Transverse colon (tissue), 4 donors: ENCODE data around the gene RABIF. TPM values are rescaled to one million over a fixed set of nuclear protein-coding genes. Genes with fewer than 3 reads are reported as not detected.
"Not testable (repeated sequence)": the region's sequence is repeated elsewhere in the genome, so short reads cannot be mapped to it uniquely, and the experiment has no call there.

Source experiments
- DNase-seq: peaks from one replicate; pipeline ENCODE4 v3.0.0-alpha.2; 2019
- H3K27ac ChIP-seq, 4 donors: fragments of 200-600 bp; sonication (generic); 2 replicates each; pipeline ENCODE4 v1.5.1; 2016 to 2018; ENCODE audit warnings: inconsistent platforms in 4 of 4
- H3K27me3 ChIP-seq: fragments of 200-600 bp; sonication (generic); 2 replicates; pipeline ENCODE4 v1.5.1; 2017; ENCODE audit warnings: inconsistent platforms
- H3K36me3 ChIP-seq, 4 donors: fragments of 200-600 bp; sonication (generic); 2 replicates each; pipeline ENCODE4 v1.5.1; 2017 to 2019; ENCODE audit warnings: inconsistent platforms in 4 of 4
- H3K4me1 ChIP-seq, 4 donors: fragments of 200-600 bp; sonication (generic); 2 replicates each; pipeline ENCODE4 v1.5.1; 2017 to 2020; ENCODE audit warnings: inconsistent platforms in 4 of 4
- H3K4me3 ChIP-seq, 4 donors: fragments of 200-600 bp; sonication (generic); 1 replicate in 1 of 4; 2 replicates in 3 of 4; pipeline versions ENCODE4 v1.5.1 to v1.6.1; 2017 to 2019; ENCODE audit warnings: inconsistent platforms in 4 of 4
- H3K9me3 ChIP-seq, 2 donors: fragments of 200-600 bp; sonication (generic); 2 replicates each; pipeline ENCODE4 v1.5.1; 2017 to 2019; ENCODE audit warnings: inconsistent platforms in 2 of 2
- EP300 ChIP-seq: sonication (generic); formaldehyde crosslinking; IDR thresholded peaks from one replicate; pipeline ENCODE4 v1.6.1; 2017; ENCODE audit warnings: antibody characterized with exemption, low read depth
- POLR2A ChIP-seq: fragments of 450-650 bp; IDR thresholded peaks from one replicate; pipeline ENCODE4 v1.6.1; 2016; ENCODE audit warnings: antibody characterized with exemption, mild to moderate bottlenecking, moderate library complexity
- POLR2AphosphoS5 ChIP-seq, 3 donors: sonication (generic); formaldehyde crosslinking; IDR thresholded peaks; one replicate each; pipeline ENCODE4 v1.6.1; 2016; ENCODE audit warnings: antibody characterized with exemption in 3 of 3
- WGBS, 2 donors: methylation state at CpG; one replicate each; pipeline ENCODE4 v1.1.5; 2018; ENCODE audit warnings: low coverage in 1 of 2; 5-methylcytosine and 5-hydroxymethylcytosine counted together
- in situ Hi-C, 4 donors: fragments of 200-750 bp; cut with MboI; loops; one replicate each; pipeline versions ENCODE4 v1.15.0 to v1.15.1; 2017; ENCODE audit warnings: low sequenced_read_pairs in 3 of 4, low pct_ligation_motif_present in 1 of 4, low pct_unique_long_range_greater_than_20kb in 1 of 4
- intact Hi-C: fragments of 100-400 bp; cut with DNase I; formaldehyde crosslinking; loops from one replicate; pipeline ENCODE4 v1.15.1; 2023; ENCODE audit warnings: low total_unique reads
- total RNA-seq, 4 donors: library from RNA; depleted of rRNA; stranded (reverse); fragments of >200 nt; gene quantifications; one replicate each; pipeline ENCODE4 v1.1.0, GENCODE V29; 2016
- TF ChIP-seq, protein P1 (sequence below), 5 experiments: fragments of 200-600 bp in 3 of 5; fragments of 450-650 bp in 2 of 5; sonication (generic) in 3 of 5; IDR thresholded peaks; 1 replicate in 2 of 5; 2 replicates in 3 of 5; pipeline ENCODE4 v1.5.1; 2016 to 2017; ENCODE audit warnings: antibody characterized with exemption in 5 of 5, inconsistent platforms in 3 of 5, mild to moderate bottlenecking in 2 of 5, moderate library complexity in 1 of 5

Gene RABIF
- 10 to 100 TPM in 1 of 4 donors, 1 to 10 TPM in 2, under 1 TPM in 1; 0.75 to 10.9 (median 4.9) TPM for total RNA-seq

GRCh38 chr1:202888531-202889360, at the start of gene RABIF:
Gene RABIF (minus strand): TSS chr1:202889149. CDS start chr1:202889098, 51 bp downstream.
- Histone ChIP-seq H3K36me3 (peaks cover 0 to 21% (median 7%) of the 10 kb centered on the region in 4 donors), H3K4me1 (peaks cover 7 to 19% (median 13%) of the 10 kb centered on the region in 4 donors), H3K9me3 (no peaks in the 10 kb centered on the region), H3K27me3 (no peaks in the 10 kb centered on the region), H3K27ac (peak within 1 kb of the TSS; percentile 95 to 99 (median 97)), H3K4me3 (peak within 1 kb of the TSS; percentile 65 to 90 (median 82))
- TF ChIP-seq EP300 = no peak
- peak; percentile 97 for TF ChIP-seq POLR2A
- TF ChIP-seq POLR2AphosphoS5 (IDR thresholded peaks at IDR 0.05) = peak; percentile 82 to 98 (median 97)
- TF ChIP-seq, protein P1, sequence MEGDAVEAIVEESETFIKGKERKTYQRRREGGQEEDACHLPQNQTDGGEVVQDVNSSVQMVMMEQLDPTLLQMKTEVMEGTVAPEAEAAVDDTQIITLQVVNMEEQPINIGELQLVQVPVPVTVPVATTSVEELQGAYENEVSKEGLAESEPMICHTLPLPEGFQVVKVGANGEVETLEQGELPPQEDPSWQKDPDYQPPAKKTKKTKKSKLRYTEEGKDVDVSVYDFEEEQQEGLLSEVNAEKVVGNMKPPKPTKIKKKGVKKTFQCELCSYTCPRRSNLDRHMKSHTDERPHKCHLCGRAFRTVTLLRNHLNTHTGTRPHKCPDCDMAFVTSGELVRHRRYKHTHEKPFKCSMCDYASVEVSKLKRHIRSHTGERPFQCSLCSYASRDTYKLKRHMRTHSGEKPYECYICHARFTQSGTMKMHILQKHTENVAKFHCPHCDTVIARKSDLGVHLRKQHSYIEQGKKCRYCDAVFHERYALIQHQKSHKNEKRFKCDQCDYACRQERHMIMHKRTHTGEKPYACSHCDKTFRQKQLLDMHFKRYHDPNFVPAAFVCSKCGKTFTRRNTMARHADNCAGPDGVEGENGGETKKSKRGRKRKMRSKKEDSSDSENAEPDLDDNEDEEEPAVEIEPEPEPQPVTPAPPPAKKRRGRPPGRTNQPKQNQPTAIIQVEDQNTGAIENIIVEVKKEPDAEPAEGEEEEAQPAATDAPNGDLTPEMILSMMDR (IDR thresholded peaks at IDR 0.05) = peak in 1 of 5 experiments; percentile 24
- intact Hi-C loops = no loop called here
- 0% methylated on average over 36 of the region's 84 CpGs; no CpG with 5 or more reads in 1 of the 2 donors for WGBS, 2 donors
- DNase-seq = peak; percentile 98
- in situ Hi-C loops = no loop called here

DNA sequence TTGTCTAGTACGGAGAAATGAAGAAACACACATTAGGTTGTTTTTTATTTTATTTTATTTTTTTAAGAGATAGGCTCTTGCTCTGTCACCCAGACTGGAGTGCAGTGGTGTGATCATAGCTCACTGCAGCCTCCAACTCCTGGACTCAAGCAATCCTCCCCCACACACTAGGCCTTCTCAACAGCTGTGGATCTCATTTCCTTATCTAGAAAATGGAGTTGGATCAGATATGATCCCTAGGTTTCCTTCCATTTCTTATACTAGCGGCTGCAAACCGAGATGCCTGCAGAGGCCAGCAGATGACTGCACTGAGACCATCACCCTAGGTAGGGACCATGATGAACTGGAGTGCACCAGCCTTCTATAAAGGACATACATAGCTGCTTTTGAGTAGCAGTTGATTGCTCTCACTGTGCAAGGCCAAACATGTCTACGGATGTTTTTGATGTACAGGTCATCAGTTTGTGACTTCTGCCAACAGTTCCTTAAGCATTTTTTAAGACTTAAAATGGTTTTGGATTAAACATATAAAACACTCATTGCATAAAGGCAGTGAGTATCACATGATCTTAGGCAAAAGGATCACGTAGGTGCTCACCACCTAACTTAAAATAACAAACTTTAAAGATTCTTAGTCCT, 49.5 kb upstream of the RABIF start:
- H3K4me1 ChIP-seq = no peaks in the 10 kb centered on the region
- 87 to 89% methylated on average over 3 to 5 of the region's 5 CpGs for WGBS, 2 donors
- H3K9me3 ChIP-seq = no peaks in the 10 kb centered on the region
- no peak overlapping the region for H3K4me3 ChIP-seq
- H3K27me3 ChIP-seq = no peaks in the 10 kb centered on the region
- in situ Hi-C loops = no loop called here
- TF ChIP-seq, protein P1 (IDR thresholded peaks at IDR 0.05) = no peak
- TF ChIP-seq EP300 (no peak), POLR2A (no peak), POLR2AphosphoS5 (IDR thresholded peaks at IDR 0.05) (no peak)
- DNase-seq = no peak
- intact Hi-C loops = no loop called here
- no peak overlapping the region for H3K27ac ChIP-seq
- H3K36me3 ChIP-seq = peaks cover 0 to 32% (median 14%) of the 10 kb centered on the region in 4 donors

DNA sequence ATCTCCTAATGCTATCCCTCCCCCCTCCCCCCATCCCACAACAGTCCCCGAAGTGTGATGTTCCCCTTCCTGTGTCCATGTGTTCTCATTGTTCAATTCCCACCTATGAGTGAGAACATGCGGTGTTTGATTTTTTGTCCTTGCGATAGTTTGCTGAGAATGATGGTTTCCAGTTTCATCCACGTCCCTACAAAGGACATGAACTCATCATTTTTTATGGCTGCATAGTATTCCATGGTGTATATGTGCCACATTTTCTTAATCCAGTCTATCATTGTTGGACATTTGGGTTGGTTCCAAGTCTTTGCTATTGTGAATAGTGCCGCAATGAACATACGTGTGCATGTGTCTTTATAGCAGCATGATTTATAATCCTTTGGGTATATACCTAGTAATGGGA, 47.5 kb upstream of the RABIF start:
- H3K4me1 ChIP-seq, intact Hi-C loops, H3K4me3 ChIP-seq, H3K27ac ChIP-seq, H3K9me3 ChIP-seq, in situ Hi-C loops, H3K27me3 ChIP-seq, DNase-seq: not testable (repeated sequence)
- WGBS, 2 donors = 100% methylated on average over 1 of the region's 6 CpGs; no CpG with 5 or more reads in 1 of the 2 donors
- H3K36me3 ChIP-seq = peaks cover 0 to 12% (median 6%) of the 10 kb centered on the region in 4 donors

DNA sequence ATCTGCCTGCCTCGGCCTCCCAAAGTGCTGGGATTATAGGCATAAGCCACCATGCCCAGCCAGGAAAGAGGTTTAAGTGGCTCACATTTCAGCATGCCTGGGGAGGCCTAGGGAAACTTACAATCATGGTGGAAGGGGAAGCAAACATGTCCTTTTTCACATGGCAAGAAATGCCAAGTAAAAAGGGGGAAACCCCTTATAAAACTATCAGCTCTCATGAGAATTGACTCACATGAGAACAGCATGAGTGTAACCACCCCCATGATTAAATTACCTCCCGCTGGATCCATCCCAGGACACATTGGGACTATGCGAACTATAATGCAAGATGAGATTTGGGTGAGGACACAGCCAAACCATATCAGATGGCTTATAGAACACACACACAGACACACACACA, 46.9 kb upstream of the RABIF start:
- Histone ChIP-seq H3K27ac (no peak overlapping the region), H3K4me3 (no peak overlapping the region)
- 73 to 83% methylated on average over 1 to 3 of the region's 3 CpGs for WGBS, 2 donors

More for the DNA sequence above, 46.9 kb upstream of the RABIF start:
- peaks cover 0 to 3% of the 10 kb centered on the region in 2 donors for H3K9me3 ChIP-seq
- intact Hi-C loops = no loop called here
- in situ Hi-C loops = no loop called here
- peaks cover 0 to 6% (median 3%) of the 10 kb centered on the region in 4 donors for H3K36me3 ChIP-seq
- DNase-seq = no peak
- no peaks in the 10 kb centered on the region for H3K27me3 ChIP-seq
- TF ChIP-seq POLR2A (no peak), POLR2AphosphoS5 (IDR thresholded peaks at IDR 0.05) (no peak), EP300 (no peak)
- TF ChIP-seq, protein P1 (IDR thresholded peaks at IDR 0.05) = no peak
- no peaks in the 10 kb centered on the region for H3K4me1 ChIP-seq
